Stimulated activated naive CD8-positive, alpha-beta T cell treated with anti-CD3 and anti-CD28 coated beads, Interleukin-15, Interleukin-2, amounts not matched to agents 100 ng/mL and 50 ng/mL, for 24 hours (primary cell): ENCODE measurements around the gene LCNL1.

ENCODE experiments used
- H3K27ac Mint-ChIP-seq: one replicate; pipeline ENCODE4 v1.8.0; 2021; ENCODE audit warnings: mild to moderate bottlenecking, mixed read lengths
- H3K27me3 Mint-ChIP-seq: one replicate; pipeline ENCODE4 v1.8.0; 2021; ENCODE audit warnings: mixed read lengths
- H3K36me3 Mint-ChIP-seq: one replicate; pipeline ENCODE4 v1.8.0; 2021; ENCODE audit warnings: low read depth, mixed read lengths
- H3K4me1 Mint-ChIP-seq: one replicate; pipeline ENCODE4 v1.8.0; 2021; ENCODE audit warnings: low read depth, mixed read lengths
- H3K4me3 Mint-ChIP-seq: one replicate; pipeline ENCODE4 v1.8.0; 2021; ENCODE audit warnings: mild to moderate bottlenecking, mixed read lengths
- H3K9me3 Mint-ChIP-seq: one replicate; pipeline ENCODE4 v1.8.0; 2021; ENCODE audit warnings: mixed read lengths

Gene LCNL1

GRCh38 chr9:136973618-136974617 is 8.9 kb upstream of the LCNL1 start:
- Mint-ChIP-seq H3K4me3 (no peak overlapping the region), H3K27me3 (no peaks in the 10 kb centered on the region), H3K9me3 (no peaks in the 10 kb centered on the region), H3K36me3 (no peaks in the 10 kb centered on the region), H3K4me1 (peaks cover 17% of the 10 kb centered on the region), H3K27ac (no peak overlapping the region)

- no peak overlapping the region for H3K27ac Mint-ChIP-seq
- no peaks in the 10 kb centered on the region for H3K9me3 Mint-ChIP-seq
- H3K4me3 Mint-ChIP-seq, result no peak overlapping the region
- H3K27me3 Mint-ChIP-seq, result no peaks in the 10 kb centered on the region
- no peaks in the 10 kb centered on the region for H3K36me3 Mint-ChIP-seq
- peaks cover 17% of the 10 kb centered on the region for H3K4me1 Mint-ChIP-seq
Observed at GRCh38 chr9:136974817-136975535, 7.8 kb upstream of the LCNL1 start.

GRCh38 chr9:136975644-136976043 is 7.1 kb upstream of the LCNL1 start:
- no peak overlapping the region for H3K27ac Mint-ChIP-seq
- no peak overlapping the region for H3K4me3 Mint-ChIP-seq

GRCh38 chr9:136977223-136977622 is 5.6 kb upstream of the LCNL1 start, which contains the start of gene PTGDS:
TSS of gene PTGDS (plus strand) at chr9:136977504. CDS start at chr9:136977579, 75 bp downstream.
- no peaks in the 10 kb centered on the region for H3K9me3 Mint-ChIP-seq
- no peak within 1 kb of the TSS for H3K4me3 Mint-ChIP-seq
- H3K36me3 Mint-ChIP-seq, result no peaks in the 10 kb centered on the region
- no peaks in the 10 kb centered on the region for H3K27me3 Mint-ChIP-seq
- H3K4me1 Mint-ChIP-seq, result peaks cover 17% of the 10 kb centered on the region
- H3K27ac Mint-ChIP-seq, result no peak within 1 kb of the TSS

More at GRCh38 chr9:136975644-136976043, 7.1 kb upstream of the LCNL1 start:
- Mint-ChIP-seq H3K27me3 (no peaks in the 10 kb centered on the region), H3K4me1 (peaks cover 17% of the 10 kb centered on the region), H3K9me3 (no peaks in the 10 kb centered on the region), H3K36me3 (no peaks in the 10 kb centered on the region)

- peaks cover 17% of the 10 kb centered on the region for H3K4me1 Mint-ChIP-seq
- H3K4me3 Mint-ChIP-seq, result no peak overlapping the region
- no peaks in the 10 kb centered on the region for H3K36me3 Mint-ChIP-seq
- H3K27ac Mint-ChIP-seq, result no peak overlapping the region
- H3K27me3 Mint-ChIP-seq, result no peaks in the 10 kb centered on the region
- H3K9me3 Mint-ChIP-seq, result no peaks in the 10 kb centered on the region
Observed at GRCh38 chr9:136977649-136978072, 5.1 kb upstream of the LCNL1 start.

- no peaks in the 10 kb centered on the region for H3K9me3 Mint-ChIP-seq
- H3K27ac Mint-ChIP-seq, result no peak overlapping the region
- H3K4me3 Mint-ChIP-seq, result no peak overlapping the region
- H3K36me3 Mint-ChIP-seq, result no peaks in the 10 kb centered on the region
- H3K4me1 Mint-ChIP-seq, result peaks cover 17% of the 10 kb centered on the region
- H3K27me3 Mint-ChIP-seq, result no peaks in the 10 kb centered on the region
Observed at GRCh38 chr9:136978073-136978864, 4.5 kb upstream of the LCNL1 start.

GRCh38 chr9:136978865-136979544 is 3.8 kb upstream of the LCNL1 start:
- Mint-ChIP-seq H3K9me3 (no peaks in the 10 kb centered on the region), H3K36me3 (no peaks in the 10 kb centered on the region), H3K27ac (no peak overlapping the region), H3K4me3 (no peak overlapping the region), H3K4me1 (peaks cover 17% of the 10 kb centered on the region), H3K27me3 (peaks cover 4% of the 10 kb centered on the region)

GRCh38 chr9:136979769-136980587 is 2.8 kb upstream of the LCNL1 start:
- no peaks in the 10 kb centered on the region for H3K36me3 Mint-ChIP-seq

GRCh38 chr9:136980669-136981478 is 1.9 kb upstream of the LCNL1 start:
- Mint-ChIP-seq H3K4me1 (peaks cover 6% of the 10 kb centered on the region), H3K4me3 (no peak overlapping the region), H3K27ac (no peak overlapping the region), H3K9me3 (no peaks in the 10 kb centered on the region), H3K36me3 (no peaks in the 10 kb centered on the region), H3K27me3 (peaks cover 6% of the 10 kb centered on the region)

More at GRCh38 chr9:136979769-136980587, 2.8 kb upstream of the LCNL1 start:
- H3K9me3 Mint-ChIP-seq, result no peaks in the 10 kb centered on the region
- H3K4me1 Mint-ChIP-seq, result peaks cover 14% of the 10 kb centered on the region
- no peak overlapping the region for H3K4me3 Mint-ChIP-seq
- H3K27me3 Mint-ChIP-seq, result peaks cover 6% of the 10 kb centered on the region
- no peak overlapping the region for H3K27ac Mint-ChIP-seq

GRCh38 chr9:136981588-136982231 is 1.1 kb upstream of the LCNL1 start:
- no peak overlapping the region for H3K4me3 Mint-ChIP-seq
- H3K36me3 Mint-ChIP-seq, result no peaks in the 10 kb centered on the region
- H3K9me3 Mint-ChIP-seq, result no peaks in the 10 kb centered on the region

GRCh38 chr9:136983167-136983566 is 374 bp downstream of the LCNL1 start:
- Mint-ChIP-seq H3K27ac (no peak overlapping the region), H3K36me3 (no peaks in the 10 kb centered on the region), H3K27me3 (peaks cover 20% of the 10 kb centered on the region), H3K4me3 (no peak overlapping the region), H3K4me1 (no peaks in the 10 kb centered on the region), H3K9me3 (no peaks in the 10 kb centered on the region)

More at GRCh38 chr9:136981588-136982231, 1.1 kb upstream of the LCNL1 start:
- no peak overlapping the region for H3K27ac Mint-ChIP-seq
- no peaks in the 10 kb centered on the region for H3K4me1 Mint-ChIP-seq
- peaks cover 12% of the 10 kb centered on the region for H3K27me3 Mint-ChIP-seq

- Mint-ChIP-seq H3K4me3 (no peak overlapping the region), H3K27ac (no peak overlapping the region), H3K27me3 (peaks cover 20% of the 10 kb centered on the region)
Observed at GRCh38 chr9:136983656-136984314, 992 bp downstream of the LCNL1 start.

More at GRCh38 chr9:136983656-136984314, 992 bp downstream of the LCNL1 start:
- no peaks in the 10 kb centered on the region for H3K4me1 Mint-ChIP-seq
- H3K36me3 Mint-ChIP-seq, result no peaks in the 10 kb centered on the region
- H3K9me3 Mint-ChIP-seq, result no peaks in the 10 kb centered on the region
